Measurements from ENCODE around the gene SLC15A3. TPM values are rescaled to one million over a fixed set of nuclear protein-coding genes. Genes with fewer than 3 reads are reported as not detected.

SLC15A3 gene
- polyA plus RNA-seq, 4 donors = 4.5 to 26.0 (median 11.3) TPM

DNA sequence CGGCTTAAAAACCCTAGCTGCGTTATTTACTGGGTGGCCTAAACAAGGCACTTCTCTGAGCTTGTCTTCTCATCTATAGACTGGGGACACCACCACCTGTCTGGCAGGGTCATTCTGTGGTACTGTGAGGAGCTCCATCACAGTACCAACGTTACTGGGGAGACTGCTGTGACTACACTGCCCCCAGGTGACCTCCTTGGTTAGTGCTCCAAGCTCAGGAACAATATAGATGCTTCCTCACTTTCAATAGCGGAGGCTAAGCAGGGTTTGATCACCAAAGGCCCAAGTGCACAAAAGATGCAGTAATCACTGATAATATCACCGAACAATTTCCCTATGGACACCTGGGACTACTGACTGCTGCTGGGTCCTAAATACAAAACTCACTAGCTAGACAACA lies 64.4 kb downstream of the SLC15A3 start:
- DNase-seq (peak; percentile 69 to 79), FAIRE-seq (no peak)
- peaks cover 0 to 3% (median 0%) of the 10 kb centered on the region in 3 donors for H3K4me1 ChIP-seq (ENCODE audit: control insufficient read depth in 3 of 3, insufficient read depth in 2 of 3, low read depth in 1 of 3, low read length in 2 of 3)
- peaks cover 0 to 30% (median 4%) of the 10 kb centered on the region in 3 donors for H3K36me3 ChIP-seq (ENCODE audit: control insufficient read depth in 3 of 3, insufficient read depth in 2 of 3, low read depth in 1 of 3, low read length in 3 of 3)
- no peak overlapping the region for H3K4me3 ChIP-seq (ENCODE audit: low read depth in 1 of 3, low read length in 3 of 3)
- H3K27me3 ChIP-seq (ENCODE audit: control insufficient read depth in 3 of 3, insufficient read depth in 3 of 3, low read length in 3 of 3) = no peaks in the 10 kb centered on the region
- H3K27ac ChIP-seq (ENCODE audit: low read depth in 1 of 3, low read length in 2 of 3) = no peak overlapping the region
- H3K9me3 ChIP-seq (ENCODE audit: control insufficient read depth in 2 of 2, insufficient read depth in 1 of 2, low read depth in 1 of 2, low read length in 1 of 2) = no peaks in the 10 kb centered on the region
- WGBS, 3 donors = 18 to 52% (median 49%) methylated on average over 5 of the region's 5 CpGs

Other genes with a start within 250 kb of the SLC15A3 start
- gene MS4A18, start 227.5 kb downstream of the SLC15A3 start, polyA plus RNA-seq = 1 to 10 TPM in 1 of 4 donors, under 1 TPM in 2, not detected in 1; 0.77 to 1.1 (median 0.97) TPM
- 1 to 10 TPM in 2 of 4 donors, under 1 TPM in 1, not detected in 1; 0.09 to 7.6 (median 5.1) TPM for gene MS4A15, start 195.3 kb downstream of the SLC15A3 start, polyA plus RNA-seq
- gene MS4A10, start 166.8 kb downstream of the SLC15A3 start, polyA plus RNA-seq = 10 to 100 TPM in 2 of 4 donors, 1 to 10 TPM in 1, under 1 TPM in 1; 0.61 to 61.9 (median 31.3) TPM
- 10 to 100 TPM; 10.5 to 23.7 (median 15.0) TPM for gene CCDC86, start 110.1 kb downstream of the SLC15A3 start, polyA plus RNA-seq
- gene PTGDR2, start 96.2 kb downstream of the SLC15A3 start, polyA plus RNA-seq = 1 to 10 TPM in 3 of 4 donors, under 1 TPM in 1; 0.45 to 4.5 (median 3.4) TPM
- gene ZP1, start 84.6 kb downstream of the SLC15A3 start, polyA plus RNA-seq = 1 to 10 TPM in 1 of 4 donors, under 1 TPM in 1, not detected in 2; 0.33 to 2.7 TPM
- 100 to 1,000 TPM in 1 of 4 donors, 10 to 100 TPM in 3; 47.9 to 103 (median 80.7) TPM for gene PRPF19, start 45.6 kb downstream of the SLC15A3 start, polyA plus RNA-seq
- gene TMEM109, start 38.0 kb downstream of the SLC15A3 start, polyA plus RNA-seq = 10 to 100 TPM; 14.1 to 63.7 (median 33.9) TPM
- 1 to 10 TPM in 3 of 4 donors, under 1 TPM in 1; 0.89 to 8.6 (median 4.0) TPM for gene TMEM132A, start 27.7 kb downstream of the SLC15A3 start, polyA plus RNA-seq
- 1 to 10 TPM; 1.3 to 5.1 (median 1.7) TPM for gene CD6, start 19.5 kb upstream of the SLC15A3 start, polyA plus RNA-seq
- 1 to 10 TPM in 1 of 4 donors, under 1 TPM in 3; 0.22 to 1.0 (median 0.86) TPM for gene CD5, start 150.3 kb upstream of the SLC15A3 start, polyA plus RNA-seq
- gene VPS37C, start 209.2 kb upstream of the SLC15A3 start, polyA plus RNA-seq = 10 to 100 TPM; 17.8 to 40.4 (median 30.9) TPM

Measured in small intestine (tissue), 7 donors.